ENCODE results near the gene SLC6A18.
A peak's percentile ranks its signal among the peaks of the same experiment; 100 is the strongest.

Gene SLC6A18

GRCh38 chr5:1206521-1207412, 18.4 kb upstream of the SLC6A18 start:
- TF ChIP-seq CTCF (IDR thresholded peaks at IDR 0.05; ENCODE audit: low read depth, low read length, missing control alignments): no peak
- H3K4me3 ChIP-seq (replicated peaks; ENCODE audit: low read depth, low read length): no peak overlapping the region
- no peak for DNase-seq (ENCODE audit: extremely low read depth, low read depth)

GRCh38 chr5:1207555-1207954, 17.6 kb upstream of the SLC6A18 start:
- TF ChIP-seq CTCF (IDR thresholded peaks at IDR 0.05; ENCODE audit: low read depth, low read length, missing control alignments): no peak
- DNase-seq (ENCODE audit: extremely low read depth, low read depth): no peak
- no peak overlapping the region for H3K4me3 ChIP-seq (replicated peaks; ENCODE audit: low read depth, low read length)

GRCh38 chr5:1208221-1208742, 16.9 kb upstream of the SLC6A18 start:
- TF ChIP-seq CTCF (IDR thresholded peaks at IDR 0.05; ENCODE audit: low read depth, low read length, missing control alignments): no peak
- no peak for DNase-seq (ENCODE audit: extremely low read depth, low read depth)
- no peak overlapping the region for H3K4me3 ChIP-seq (replicated peaks; ENCODE audit: low read depth, low read length)

GRCh38 chr5:1208743-1209488, 16.3 kb upstream of the SLC6A18 start:
- DNase-seq (ENCODE audit: extremely low read depth, low read depth): no peak
- TF ChIP-seq CTCF (IDR thresholded peaks at IDR 0.05; ENCODE audit: low read depth, low read length, missing control alignments): peak; percentile 19

GRCh38 chr5:1209489-1209852, 15.7 kb upstream of the SLC6A18 start:
- H3K4me3 ChIP-seq (replicated peaks; ENCODE audit: low read depth, low read length): no peak overlapping the region
- TF ChIP-seq CTCF (IDR thresholded peaks at IDR 0.05; ENCODE audit: low read depth, low read length, missing control alignments): no peak
- no peak for DNase-seq (ENCODE audit: extremely low read depth, low read depth)

More at GRCh38 chr5:1208743-1209488, 16.3 kb upstream of the SLC6A18 start:
- no peak overlapping the region for H3K4me3 ChIP-seq (replicated peaks; ENCODE audit: low read depth, low read length)

GRCh38 chr5:1209896-1210776, 15.0 kb upstream of the SLC6A18 start:
- no peak for DNase-seq (ENCODE audit: extremely low read depth, low read depth)
- TF ChIP-seq CTCF (IDR thresholded peaks at IDR 0.05; ENCODE audit: low read depth, low read length, missing control alignments): no peak

More at GRCh38 chr5:1209896-1210776, 15.0 kb upstream of the SLC6A18 start:
- H3K4me3 ChIP-seq (replicated peaks; ENCODE audit: low read depth, low read length): no peak overlapping the region

Data from HFF-Myc (cell line).